Middle frontal gyrus (tissue), 1 donor: ENCODE measurements around the gene RHPN2.
"Not testable (repeated sequence)": the region's sequence is repeated elsewhere in the genome, so short reads cannot be mapped to it uniquely, and the experiment has no call there.

Source experiments
- DNase-seq: peaks from one replicate; pipeline ENCODE4 v3.0.0-alpha.2; 2015; ENCODE audit warnings: low spot score; ENCODE audit errors: extremely low spot score

Gene RHPN2

GRCh38 chr19:33066543-33066942, 1.9 kb upstream of the RHPN2 start:
- DNase-seq, result no peak

DNA sequence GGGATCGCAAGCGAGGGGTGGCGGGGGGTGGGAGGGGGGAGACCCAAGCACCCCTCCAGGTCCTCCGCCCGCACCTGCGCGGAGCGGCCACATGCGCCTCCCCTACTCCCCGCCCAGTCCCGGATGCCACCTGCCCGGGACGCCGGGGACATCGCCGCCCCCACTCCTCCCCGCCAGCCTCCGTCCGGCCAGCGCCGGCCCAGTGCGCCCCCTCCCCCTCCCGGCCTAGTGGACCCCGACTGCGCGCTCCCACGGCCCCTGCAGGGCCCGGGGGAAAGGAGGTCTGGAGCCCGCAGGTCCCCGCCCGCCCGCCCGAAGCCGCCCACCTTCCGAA, 263 bp downstream of the RHPN2 start:
- no peak for DNase-seq

GRCh38 chr19:33063753-33064457, 783 bp downstream of the RHPN2 start:
- no peak for DNase-seq

DNA sequence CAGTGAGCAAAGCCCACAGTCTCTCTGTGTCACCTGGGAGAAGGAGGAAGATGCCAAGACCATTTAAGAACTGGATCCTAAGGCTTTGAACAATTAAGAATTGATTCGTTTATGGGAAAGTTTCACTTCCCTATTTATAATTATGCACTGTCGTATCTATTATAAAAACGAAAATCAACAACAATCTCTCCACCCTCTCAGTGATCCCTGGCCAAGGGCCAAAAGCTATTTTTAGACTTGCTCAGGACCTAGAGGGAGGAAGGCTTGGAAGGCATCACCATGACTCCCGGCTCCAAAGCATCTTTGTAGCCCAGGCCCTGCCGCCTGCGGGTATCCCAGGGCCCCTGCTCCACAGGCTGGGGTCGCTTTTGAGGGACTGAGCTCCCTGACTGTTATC, 1.3 kb downstream of the RHPN2 start:
- no peak for DNase-seq

- DNase-seq, result no peak
Observed at GRCh38 chr19:33062902-33063301, 1.8 kb downstream of the RHPN2 start.

GRCh38 chr19:33060586-33060985, 4.1 kb downstream of the RHPN2 start:
- no peak for DNase-seq

DNA sequence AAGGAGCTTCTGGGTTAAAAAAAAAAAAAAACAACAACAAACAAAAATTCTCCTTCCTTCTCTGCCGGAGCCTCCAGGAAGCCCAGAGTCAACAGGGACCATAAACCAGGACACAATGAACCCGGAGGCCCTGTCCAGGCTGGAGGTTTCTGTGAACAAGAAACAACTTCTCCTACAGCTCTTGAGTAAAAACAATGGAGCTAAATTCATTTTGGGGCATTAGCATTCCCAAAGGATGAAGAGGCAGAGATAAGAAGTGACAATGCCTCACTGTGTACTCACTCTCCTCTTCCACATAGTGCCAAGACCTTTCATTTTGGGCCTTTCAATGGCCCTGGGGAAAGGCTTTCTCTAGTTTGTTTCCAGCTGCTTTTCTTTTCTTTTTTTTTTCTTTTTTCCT, 9.0 kb downstream of the RHPN2 start:
- DNase-seq, result no peak

GRCh38 chr19:33054623-33055022, 10.1 kb downstream of the RHPN2 start:
- DNase-seq, result no peak

GRCh38 chr19:33052352-33052972, 12.2 kb downstream of the RHPN2 start:
- DNase-seq, result no peak

- DNase-seq, result no peak
Observed at GRCh38 chr19:33050110-33050509, 14.6 kb downstream of the RHPN2 start.

DNA sequence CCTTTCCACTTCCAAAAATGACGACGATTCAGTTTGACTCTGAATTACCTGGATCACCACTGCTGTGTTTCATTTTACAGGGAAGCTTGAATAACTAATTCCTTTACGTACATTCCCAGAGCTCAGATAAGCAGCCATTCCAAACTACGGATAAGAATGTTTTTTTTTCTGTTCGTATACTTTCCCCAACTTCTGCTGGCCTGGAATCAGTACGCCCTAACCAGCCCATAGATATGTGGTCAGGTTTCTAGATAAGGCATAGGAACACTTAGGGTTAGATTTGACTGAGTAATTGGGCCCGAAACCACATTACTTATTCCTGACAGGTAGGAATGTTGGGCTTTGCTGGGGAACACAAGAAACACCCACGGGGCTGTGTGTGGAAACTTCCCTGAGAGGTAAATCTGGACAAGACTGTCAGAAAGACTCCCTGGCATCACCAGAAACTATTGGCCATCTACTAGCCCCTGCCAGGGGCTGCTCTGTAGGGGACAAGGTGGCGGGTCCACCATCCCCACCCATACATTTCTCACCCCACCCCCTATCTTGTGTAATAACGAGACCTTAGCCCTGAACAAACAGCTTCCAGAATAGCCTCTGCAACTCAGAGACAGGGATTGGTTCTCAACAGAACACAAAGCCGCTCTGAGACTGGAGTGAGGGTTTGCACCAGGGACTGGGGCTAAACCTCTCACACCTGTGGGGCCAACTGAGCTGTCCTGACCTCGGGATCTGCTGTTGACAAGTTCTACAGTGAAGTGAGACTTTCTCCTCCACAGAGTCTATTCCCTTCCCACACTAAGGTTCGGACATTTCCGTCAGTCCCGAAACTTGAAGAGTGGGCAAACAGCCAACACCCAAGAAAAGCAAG, 15.6 kb downstream of the RHPN2 start:
- DNase-seq, result no peak

GRCh38 chr19:33047422-33047821, 17.3 kb downstream of the RHPN2 start:
- no peak for DNase-seq

DNA sequence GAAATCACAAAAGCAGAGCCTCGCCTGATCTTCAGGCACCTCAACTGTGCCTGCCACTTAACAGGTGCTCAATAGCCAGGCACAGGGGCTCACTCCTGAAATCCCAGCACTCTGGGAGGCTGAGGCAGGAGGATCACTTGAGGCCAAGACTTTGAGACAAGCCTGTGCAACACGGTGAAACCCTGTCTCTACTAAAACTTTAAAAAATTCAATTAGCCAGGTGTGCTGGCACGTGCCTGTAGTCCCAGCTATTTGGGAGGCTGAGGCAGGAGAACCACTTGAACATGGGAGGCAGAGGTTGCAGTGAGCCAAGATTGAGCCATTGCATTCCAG, 22.9 kb downstream of the RHPN2 start:
- DNase-seq, result not testable (repeated sequence)

DNA sequence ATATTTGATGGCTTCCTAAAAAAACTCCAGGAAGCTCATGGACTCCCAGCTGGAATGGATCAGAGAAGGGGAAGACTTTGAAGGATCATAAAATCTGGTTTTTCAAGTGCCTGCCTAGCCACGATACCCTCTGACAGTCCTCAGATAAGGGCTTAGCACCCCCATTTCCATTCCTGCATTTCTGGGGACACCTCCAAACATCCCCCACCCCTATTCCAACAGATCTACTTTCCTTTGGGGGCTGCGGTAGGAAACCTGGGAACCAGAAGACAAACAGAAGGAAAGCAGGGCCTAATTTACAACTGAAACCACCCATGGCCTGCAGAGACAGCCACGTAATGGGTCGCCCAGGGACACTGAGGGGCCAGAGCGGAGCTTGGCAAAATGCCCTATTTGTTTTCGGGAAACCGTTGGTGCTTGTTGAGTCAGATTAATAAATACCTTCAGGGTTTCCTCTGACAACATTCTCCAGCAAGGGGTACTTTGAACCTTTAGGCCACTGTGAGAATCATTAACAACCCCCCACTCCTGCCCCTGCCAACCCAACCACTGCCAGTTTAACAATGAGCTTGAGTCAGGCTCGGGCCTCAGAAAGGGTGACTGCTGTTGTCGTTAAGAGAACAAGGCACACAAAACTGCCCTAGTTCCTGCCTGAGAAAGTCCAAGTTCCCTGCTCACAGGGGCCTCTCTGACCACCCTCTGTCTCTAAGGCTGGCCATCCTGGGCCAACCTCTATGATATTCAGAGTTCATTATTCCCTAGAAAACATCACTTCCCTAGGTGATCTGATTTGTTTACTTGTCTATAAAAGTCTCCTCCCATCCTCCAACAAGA, 23.5 kb downstream of the RHPN2 start:
- no peak for DNase-seq

GRCh38 chr19:33039815-33040214, 24.9 kb downstream of the RHPN2 start:
- no peak for DNase-seq

GRCh38 chr19:33039108-33039599, 25.5 kb downstream of the RHPN2 start:
- DNase-seq, result no peak

DNA sequence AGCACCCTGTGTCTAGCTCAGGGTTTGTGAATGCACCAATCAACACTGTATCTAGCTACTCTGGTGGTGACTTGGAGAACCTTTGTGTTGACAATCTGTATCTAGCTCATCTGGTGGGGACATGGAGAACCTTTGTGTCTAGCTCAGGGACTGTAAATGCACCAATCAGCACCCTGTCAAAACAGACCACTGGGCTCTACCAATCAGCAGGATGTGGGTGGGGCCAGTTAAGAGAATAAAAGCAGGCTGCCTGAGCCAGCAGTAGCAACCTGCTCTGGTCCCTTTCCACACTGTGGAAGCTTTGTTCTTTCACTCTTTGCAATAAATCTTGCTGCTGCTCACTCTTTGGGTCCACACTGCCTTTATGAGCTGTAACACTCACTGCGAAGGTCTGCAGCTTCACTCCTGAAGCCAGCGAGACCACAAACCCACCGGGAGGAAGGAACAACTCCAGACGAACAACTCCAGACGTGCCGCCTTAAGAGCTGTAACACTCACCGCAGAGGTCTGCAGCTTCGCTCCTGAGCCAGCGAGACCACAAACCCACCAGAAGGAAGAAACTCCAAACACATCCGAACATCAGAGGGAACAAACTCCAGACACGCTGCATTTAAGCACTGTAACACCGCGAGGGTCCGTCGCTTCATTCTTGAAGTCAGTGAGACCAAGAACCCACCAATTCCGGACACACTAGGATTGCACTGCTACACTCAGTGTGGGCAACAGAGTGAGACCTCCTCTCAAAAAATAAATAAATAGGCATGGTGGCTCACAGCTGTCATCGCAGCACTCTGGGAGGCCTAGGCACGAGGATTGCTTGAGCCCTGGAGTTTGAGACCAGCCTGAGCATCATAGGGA, 27.3 kb downstream of the RHPN2 start:
- not testable (repeated sequence) for DNase-seq

- not testable (repeated sequence) for DNase-seq
Observed at GRCh38 chr19:33036370-33037167, 28.1 kb downstream of the RHPN2 start.

DNA sequence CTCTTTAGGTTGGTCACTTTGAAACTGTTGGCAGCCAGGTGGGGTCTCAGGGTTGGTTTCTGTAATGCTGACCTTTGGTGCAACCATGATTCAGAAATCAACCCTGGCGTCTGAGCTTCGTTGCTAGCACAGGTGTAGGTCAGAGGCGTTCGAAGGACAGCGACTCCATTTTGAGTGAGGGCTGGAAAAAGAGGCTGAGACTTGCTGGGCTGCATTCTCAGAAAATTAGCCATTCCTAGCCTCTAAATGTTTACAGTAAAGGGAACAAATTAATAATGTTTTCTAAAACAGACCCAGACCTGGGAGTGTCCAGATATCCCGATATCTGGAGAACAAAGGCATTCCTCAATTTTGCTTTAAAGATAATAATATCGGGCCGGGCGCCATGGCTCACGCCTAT, 29.2 kb downstream of the RHPN2 start:
- DNase-seq, result no peak
